Prostate gland (tissue), 2 donors: ENCODE measurements around the gene TRIM15. TPM values are rescaled to one million over a fixed set of nuclear protein-coding genes. Genes with fewer than 3 reads are reported as not detected.
A peak's percentile ranks its signal among the peaks of the same experiment; 100 is the strongest.
"Not testable (repeated sequence)": the region's sequence is repeated elsewhere in the genome, so short reads cannot be mapped to it uniquely, and the experiment has no call there.

Experiments
- DNase-seq: peaks from one replicate; pipeline ENCODE4 v3.0.0-alpha.2; 2019; ENCODE audit warnings: low spot score
- H3K27ac ChIP-seq, 2 donors: fragments of 200-600 bp; sonication (generic); 2 replicates each; pipeline ENCODE4 v1.5.1; 2017 to 2019
- H3K27me3 ChIP-seq: fragments of 200-600 bp; sonication (generic); replicated peaks from 2 replicates; pipeline ENCODE4 v1.5.1; 2019; ENCODE audit not compliant: insufficient read depth
- H3K36me3 ChIP-seq, 2 donors: fragments of 200-600 bp; sonication (generic); 1 replicate in 1 of 2; 2 replicates in 1 of 2; pipeline versions ENCODE4 v1.5.1 to v1.8.1; 2017 to 2019
- H3K4me1 ChIP-seq: fragments of 200-600 bp; sonication (generic); replicated peaks from 2 replicates; pipeline ENCODE4 v1.5.1; 2019
- H3K4me3 ChIP-seq, 2 donors: fragments of 200-600 bp; sonication (generic); 2 replicates each; pipeline ENCODE4 v1.5.1; 2017 to 2019
- H3K9me3 ChIP-seq: fragments of 200-600 bp; sonication (generic); 2 replicates; pipeline ENCODE4 v1.5.1; 2017
- CTCF ChIP-seq, 4 experiments: fragments of 200-600 bp in 2 of 4; fragments of 450-650 bp in 2 of 4; sonication (generic) in 2 of 4; IDR thresholded peaks; 1 replicate in 3 of 4; 2 replicates in 1 of 4; pipeline ENCODE4 v1.5.1; 2016 to 2019; ENCODE audit warnings: antibody characterized with exemption in 4 of 4, mild to moderate bottlenecking in 2 of 4, moderate library complexity in 2 of 4
- POLR2A ChIP-seq: fragments of 450-650 bp; IDR thresholded peaks from one replicate; pipeline ENCODE4 v1.6.1; 2016; ENCODE audit warnings: antibody characterized with exemption, mild to moderate bottlenecking
- POLR2AphosphoS5 ChIP-seq: sonication (generic); formaldehyde crosslinking; IDR thresholded peaks from one replicate; pipeline ENCODE4 v1.6.1; 2017; ENCODE audit warnings: antibody characterized with exemption
- WGBS: methylation state at CpG from one replicate; pipeline ENCODE4 v1.1.5; 2018; 5-methylcytosine and 5-hydroxymethylcytosine counted together
- intact Hi-C: fragments of 100-400 bp; cut with DNase I; formaldehyde crosslinking; loops from one replicate; pipeline ENCODE4 v1.14.2; 2022
- total RNA-seq, 2 donors: library from RNA; depleted of rRNA; stranded (reverse); fragments of >200 nt; gene quantifications; one replicate each; pipeline ENCODE4 v1.1.0, GENCODE V29; 2016

TRIM15 gene
- total RNA-seq, result not detected

GRCh38 chr6:30163090-30163917, at the start of gene TRIM15:
Gene TRIM15 (plus strand): TSS chr6:30163546. CDS start chr6:30163685, 139 bp downstream.
- no peaks in the 10 kb centered on the region for H3K36me3 ChIP-seq
- H3K4me3 ChIP-seq, result no peak within 1 kb of the TSS
- DNase-seq, result no peak
- no peak for TF ChIP-seq POLR2A
- no peak for TF ChIP-seq POLR2AphosphoS5
- TF ChIP-seq CTCF (IDR thresholded peaks at IDR 0.05), result no peak
- H3K27me3 ChIP-seq, result peaks cover 2% of the 10 kb centered on the region
- no peaks in the 10 kb centered on the region for H3K4me1 ChIP-seq
- 74% methylated on average over 31 of the region's 31 CpGs for WGBS
- intact Hi-C loops, result no loop called here
- no peak within 1 kb of the TSS for H3K27ac ChIP-seq
- no peaks in the 10 kb centered on the region for H3K9me3 ChIP-seq

- Histone ChIP-seq H3K36me3 (no peaks in the 10 kb centered on the region), H3K27me3 (peaks cover 3% of the 10 kb centered on the region), H3K4me3 (no peak overlapping the region), H3K27ac (no peak overlapping the region), H3K4me1 (no peaks in the 10 kb centered on the region), H3K9me3 (no peaks in the 10 kb centered on the region)
- TF ChIP-seq POLR2AphosphoS5, result no peak
- no peak for TF ChIP-seq POLR2A
- no peak for TF ChIP-seq CTCF (IDR thresholded peaks at IDR 0.05)
- WGBS, result 27% methylated on average over 1 of the region's 1 CpG
- intact Hi-C loops, result no loop called here
- DNase-seq, result no peak
These were observed 49.5 kb upstream of the TRIM15 start for GRCh38 chr6:30113841-30114240.

GRCh38 chr6:30116724-30117123, 46.6 kb upstream of the TRIM15 start:
- 79% methylated on average over 6 of the region's 6 CpGs for WGBS
- Histone ChIP-seq H3K27me3 (peaks cover 3% of the 10 kb centered on the region), H3K4me1 (no peaks in the 10 kb centered on the region), H3K36me3 (no peaks in the 10 kb centered on the region), H3K27ac (no peak overlapping the region), H3K9me3 (no peaks in the 10 kb centered on the region), H3K4me3 (no peak overlapping the region)
- intact Hi-C loops, result no loop called here
- no peak for DNase-seq
- TF ChIP-seq CTCF (IDR thresholded peaks at IDR 0.05) (peak in 1 of 4 experiments; percentile 16), POLR2A (no peak), POLR2AphosphoS5 (no peak)

GRCh38 chr6:30118691-30119090, 44.7 kb upstream of the TRIM15 start:
- H3K27ac ChIP-seq, H3K36me3 ChIP-seq, H3K27me3 ChIP-seq, DNase-seq, H3K4me3 ChIP-seq, H3K9me3 ChIP-seq, H3K4me1 ChIP-seq, intact Hi-C loops: not testable (repeated sequence)
- WGBS, result 93% methylated on average over 5 of the region's 5 CpGs

- Histone ChIP-seq H3K4me3 (no peak overlapping the region), H3K9me3 (no peaks in the 10 kb centered on the region), H3K36me3 (no peaks in the 10 kb centered on the region), H3K4me1 (no peaks in the 10 kb centered on the region), H3K27ac (no peak overlapping the region), H3K27me3 (no peaks in the 10 kb centered on the region)
- intact Hi-C loops, result no loop called here
- WGBS, result 84% methylated on average over 10 of the region's 10 CpGs
- no peak for DNase-seq
- TF ChIP-seq POLR2AphosphoS5 (no peak), CTCF (IDR thresholded peaks at IDR 0.05) (no peak), POLR2A (no peak)
These were observed 41.6 kb upstream of the TRIM15 start for GRCh38 chr6:30121446-30122366.
